Subcutaneous adipose tissue (tissue), 4 donors: ENCODE results near the gene BPIFB3. TPM values are rescaled to one million over a fixed set of nuclear protein-coding genes. Genes with fewer than 3 reads are reported as not detected.

Experiments used
- CTCF ChIP-seq: fragments of 450-650 bp; IDR thresholded peaks from one replicate; pipeline ENCODE4 v1.5.1; 2016; ENCODE audit warnings: low read depth, mild to moderate bottlenecking, control low read depth, antibody characterized with exemption, moderate library complexity
- total RNA-seq, 4 donors: library from RNA; depleted of rRNA; stranded (reverse); fragments of >200 nt; gene quantifications; one replicate each; pipeline ENCODE4 v1.1.0, GENCODE V29; 2016

BPIFB3 gene
- total RNA-seq, 4 donors from 2014 or later: not detected

- TF ChIP-seq CTCF: no peak
Observed at GRCh38 chr20:33091693-33092092, 38.0 kb downstream of the BPIFB3 start.

GRCh38 chr20:33092361-33092760 is 38.7 kb downstream of the BPIFB3 start:
- TF ChIP-seq CTCF: no peak

DNA sequence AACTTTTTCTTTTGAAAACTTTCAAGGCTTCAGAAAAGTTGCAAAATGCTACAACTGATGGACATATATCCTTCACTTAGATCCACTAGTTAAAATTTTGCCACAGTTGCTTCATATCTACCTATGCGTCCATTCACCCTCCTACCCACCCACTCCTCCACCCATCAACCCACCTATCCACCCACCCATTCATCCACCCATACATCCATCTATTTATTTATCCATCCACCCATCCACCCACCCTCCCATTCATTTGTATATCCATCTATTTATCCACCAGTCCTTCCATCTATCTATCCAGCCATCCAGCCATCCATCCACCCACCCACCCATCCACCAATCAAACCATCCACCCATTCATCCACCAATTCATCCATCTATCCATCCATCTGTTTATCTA is 39.4 kb downstream of the BPIFB3 start:
- no peak for TF ChIP-seq CTCF

DNA sequence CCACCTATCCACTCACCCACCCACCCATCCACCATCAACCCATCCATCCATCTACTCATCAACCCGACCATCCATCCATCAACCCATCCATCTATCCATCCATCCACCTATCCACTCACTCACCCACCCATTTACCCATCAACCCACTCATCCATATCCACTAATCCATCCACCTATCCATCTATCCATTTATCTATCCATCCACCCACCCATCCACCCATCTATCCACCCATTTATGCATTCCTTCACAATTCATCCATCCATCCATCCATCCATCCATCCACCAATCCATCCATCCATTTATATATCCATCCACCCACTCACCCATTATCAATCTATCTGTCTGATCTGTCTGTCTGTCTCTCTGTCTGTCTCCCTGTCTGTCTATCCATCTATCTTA is 39.9 kb downstream of the BPIFB3 start:
- TF ChIP-seq CTCF: no peak

DNA sequence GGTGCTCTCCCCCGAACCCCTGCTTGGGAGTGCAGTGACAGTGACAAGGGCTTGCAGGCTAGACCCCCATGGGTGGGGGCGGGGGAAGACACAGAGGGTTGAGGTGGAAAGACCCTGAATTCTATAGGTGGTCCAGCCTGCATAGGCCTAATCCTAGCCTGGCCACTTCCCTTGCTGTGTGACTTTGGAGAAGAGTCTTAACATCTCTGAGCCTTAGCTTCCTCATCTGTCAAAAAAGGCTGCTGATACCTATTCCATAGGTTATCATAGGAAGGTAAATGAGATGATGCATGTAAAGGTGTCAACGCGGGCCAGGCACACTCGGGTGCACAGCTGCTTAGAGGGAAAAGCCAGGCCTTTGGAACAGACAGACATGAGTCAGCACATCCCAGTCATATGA is 41.5 kb downstream of the BPIFB3 start:
- TF ChIP-seq CTCF: no peak

DNA sequence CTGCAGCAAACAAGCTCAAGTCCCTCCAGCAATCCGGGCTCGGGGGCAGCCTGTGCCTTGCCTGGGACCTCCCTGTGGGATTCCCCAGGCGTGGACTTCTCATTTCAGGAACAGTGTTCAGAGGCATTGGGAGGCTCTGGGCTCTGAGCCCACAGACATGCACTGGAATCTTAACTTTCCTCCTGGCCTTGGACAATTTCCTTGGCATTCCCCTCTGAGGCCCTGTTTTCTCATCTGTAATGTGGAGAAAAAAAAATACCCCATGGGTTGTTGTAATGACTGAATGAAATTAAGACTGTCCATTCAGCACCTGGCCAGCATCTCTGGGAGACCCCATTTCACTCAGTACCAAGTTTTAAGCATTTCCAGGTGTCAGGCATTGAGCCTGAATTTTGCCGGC is 43.3 kb downstream of the BPIFB3 start:
- no peak for TF ChIP-seq CTCF

DNA sequence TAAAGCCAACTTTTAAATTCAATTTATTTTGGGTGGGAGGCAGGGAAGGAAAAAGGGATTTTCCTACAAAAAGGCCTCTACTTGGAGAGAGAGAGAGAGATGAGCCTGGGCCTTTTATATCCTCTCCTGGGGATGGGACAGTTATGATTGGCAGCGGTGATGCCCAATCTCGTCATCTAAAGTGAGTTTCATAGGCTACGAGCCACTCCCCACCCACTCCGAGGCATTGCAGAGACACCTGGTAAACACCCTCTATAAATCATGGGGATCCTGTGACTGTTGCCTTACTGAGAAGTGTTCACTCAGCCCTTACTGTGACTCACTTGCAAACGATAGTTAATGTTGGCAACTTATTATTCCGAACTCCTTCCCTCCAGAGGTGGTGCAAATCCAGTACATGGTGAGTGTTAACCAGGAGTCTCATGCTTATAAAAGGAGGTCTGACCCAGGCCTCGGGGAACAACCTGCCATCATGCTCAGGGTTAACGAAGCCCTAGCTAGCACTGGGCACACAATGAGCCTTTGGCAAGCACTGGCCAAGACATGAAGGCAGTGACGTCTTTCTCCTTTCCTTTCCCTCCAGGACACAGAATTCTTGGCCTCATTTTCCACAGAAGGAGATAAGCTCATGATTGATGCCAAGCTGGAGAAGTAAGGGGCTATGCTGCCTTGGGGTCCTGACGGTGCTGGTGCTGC is 46.3 kb downstream of the BPIFB3 start:
- no peak for TF ChIP-seq CTCF
